ENCODE data around the gene EFNA5.

The EFNA5 gene

DNA sequence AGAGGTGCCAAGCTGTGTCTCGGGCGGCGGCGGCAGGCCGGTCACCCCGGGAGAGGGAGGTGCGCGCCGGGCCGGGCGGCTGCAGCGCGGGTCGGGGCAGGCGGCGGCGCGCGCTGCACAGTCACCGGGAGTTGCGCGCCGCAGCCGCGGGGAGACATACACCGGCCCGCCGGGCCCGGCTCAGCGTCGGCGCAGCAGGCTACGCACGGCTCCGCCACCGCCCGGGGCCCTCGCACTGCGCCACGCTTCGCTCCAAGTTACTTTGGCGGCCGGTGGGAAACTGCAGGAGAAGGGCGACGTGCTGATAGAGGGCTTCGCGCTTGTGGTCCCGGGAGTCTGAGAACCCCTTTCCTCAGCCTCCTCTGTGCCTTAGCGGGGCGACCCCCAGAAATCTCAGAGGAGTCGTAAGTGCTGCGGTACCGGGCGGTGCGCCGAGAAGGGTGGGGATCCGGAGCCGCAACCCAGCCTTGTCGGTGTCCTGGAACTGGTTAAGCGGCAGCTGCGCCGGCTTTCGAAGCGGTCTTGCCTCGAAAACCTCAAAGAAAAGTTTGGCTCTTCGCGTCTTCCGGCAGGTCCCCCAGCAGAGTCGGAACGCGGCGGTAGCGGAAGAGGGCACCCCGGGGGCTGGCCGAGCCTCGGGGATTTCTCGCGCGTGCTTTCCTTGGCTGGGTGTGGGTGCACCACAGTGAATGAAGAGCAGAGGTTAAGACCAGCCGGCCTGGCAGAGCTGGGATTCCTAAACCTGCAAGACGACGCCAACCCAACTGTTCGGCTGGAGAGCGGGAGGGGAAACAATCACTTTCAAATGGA, at the start of gene EFNA5:
EFNA5 (minus strand) TSS at position 6 of the 810 bp plus-strand sequence.
- H3K36me3 ChIP-seq (ENCODE audit: insufficient read depth, low read length) = no peaks in the 10 kb centered on the region
- peak within 1 kb of the TSS; percentile 75 for H2AFZ ChIP-seq (ENCODE audit: low read length, unreplicated experiment)
- H3K27ac ChIP-seq (ENCODE audit: low read depth, low read length) = peak within 1 kb of the TSS; percentile 64
- H3K4me1 ChIP-seq (ENCODE audit: control insufficient read depth, insufficient read depth, low read length, unreplicated experiment) = peaks cover 25% of the 10 kb centered on the region
- peaks cover 52% of the 10 kb centered on the region for H3K79me2 ChIP-seq (ENCODE audit: control insufficient read depth, insufficient read depth, low read length, unreplicated experiment)
- peak within 1 kb of the TSS; percentile 81 for H3K4me3 ChIP-seq (ENCODE audit: low read depth, low read length)
- H3K27me3 ChIP-seq (ENCODE audit: insufficient read depth, low read length) = no peaks in the 10 kb centered on the region

DNA sequence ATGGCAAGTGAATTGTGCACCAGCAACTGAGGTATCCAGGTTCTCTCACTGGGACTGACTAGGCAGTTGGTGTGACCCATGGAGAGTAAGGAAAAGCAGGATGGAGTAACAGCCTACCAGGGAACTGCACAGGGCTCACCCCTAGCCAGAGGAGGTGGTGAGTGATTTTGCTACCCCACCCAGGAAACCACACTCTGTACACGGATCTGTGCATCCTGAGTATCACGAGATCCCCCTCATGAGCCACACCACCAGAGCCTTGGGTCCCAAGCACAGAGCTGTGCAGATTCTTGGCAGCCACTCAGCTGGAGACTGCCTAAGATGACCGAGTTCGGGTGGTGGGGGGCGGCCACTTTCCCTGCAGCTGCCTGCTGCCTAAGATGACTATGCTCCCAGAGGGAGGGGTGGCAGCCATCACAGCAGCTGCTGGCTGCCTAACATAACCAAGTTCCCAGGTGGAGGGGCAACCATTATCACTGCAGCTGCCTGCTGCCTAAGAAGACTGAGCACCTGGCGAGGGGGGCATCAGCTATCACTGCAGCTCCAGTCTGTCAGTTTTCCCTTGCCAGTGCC, 48.4 kb upstream of the EFNA5 start:
- H3K36me3 ChIP-seq (ENCODE audit: insufficient read depth, low read length) = no peaks in the 10 kb centered on the region
- H3K4me3 ChIP-seq (ENCODE audit: low read depth, low read length) = no peak overlapping the region
- H2AFZ ChIP-seq (ENCODE audit: low read length, unreplicated experiment) = no peak overlapping the region
- H3K4me1 ChIP-seq (ENCODE audit: control insufficient read depth, insufficient read depth, low read length, unreplicated experiment) = no peaks in the 10 kb centered on the region
- no peak overlapping the region for H3K27ac ChIP-seq (ENCODE audit: low read depth, low read length)
- no peaks in the 10 kb centered on the region for H3K27me3 ChIP-seq (ENCODE audit: insufficient read depth, low read length)
- no peaks in the 10 kb centered on the region for H3K79me2 ChIP-seq (ENCODE audit: control insufficient read depth, insufficient read depth, low read length, unreplicated experiment)

DNA sequence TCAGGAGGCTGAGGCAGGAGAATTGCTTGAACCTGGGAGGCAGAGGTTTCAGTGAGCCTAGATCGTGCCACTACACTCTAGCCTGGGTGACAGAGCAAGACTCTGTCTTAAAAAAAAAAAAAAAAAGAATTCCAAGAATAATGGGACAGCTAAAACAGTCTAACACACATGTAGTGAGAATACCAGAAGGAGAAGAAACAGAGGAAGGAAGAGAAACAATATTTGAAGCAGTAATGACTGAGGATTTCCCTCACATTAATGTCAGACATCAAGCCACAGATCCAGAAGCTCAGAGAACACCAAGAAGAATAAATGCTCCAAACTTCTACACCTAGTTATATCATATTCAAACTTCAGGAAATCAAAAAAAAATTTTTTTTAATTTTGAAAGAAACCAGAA, 47.1 kb upstream of the EFNA5 start:
- Histone ChIP-seq H3K36me3 (ENCODE audit: insufficient read depth, low read length) (no peaks in the 10 kb centered on the region), H3K27ac (ENCODE audit: low read depth, low read length) (no peak overlapping the region)

DNA sequence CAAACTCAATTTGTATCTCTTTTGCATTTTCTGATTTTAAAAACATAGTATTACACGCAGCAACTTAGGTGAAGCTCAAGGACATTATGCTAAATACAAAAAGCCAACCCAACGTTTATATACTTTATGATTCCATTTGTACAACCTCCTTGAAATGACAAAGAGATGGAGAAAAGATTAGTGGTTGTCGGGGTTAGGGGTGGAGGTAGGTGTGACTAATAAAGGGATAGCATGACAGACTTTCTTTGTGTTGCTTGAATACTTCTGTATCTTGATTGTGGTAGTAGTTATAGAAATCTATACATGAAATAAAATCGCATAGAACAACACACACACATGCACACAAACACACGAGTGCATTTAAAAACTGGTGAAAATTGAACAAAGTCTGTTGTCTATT, 42.5 kb upstream of the EFNA5 start:
- H3K36me3 ChIP-seq (ENCODE audit: insufficient read depth, low read length) = no peaks in the 10 kb centered on the region

More for the DNA sequence above, 47.1 kb upstream of the EFNA5 start:
- Histone ChIP-seq H3K4me3 (ENCODE audit: low read depth, low read length) (no peak overlapping the region), H3K79me2 (ENCODE audit: control insufficient read depth, insufficient read depth, low read length, unreplicated experiment) (no peaks in the 10 kb centered on the region), H3K4me1 (ENCODE audit: control insufficient read depth, insufficient read depth, low read length, unreplicated experiment) (no peaks in the 10 kb centered on the region), H2AFZ (ENCODE audit: low read length, unreplicated experiment) (no peak overlapping the region), H3K27me3 (ENCODE audit: insufficient read depth, low read length) (no peaks in the 10 kb centered on the region)

GRCh38 chr5:107712359-107712870, 41.7 kb upstream of the EFNA5 start:
- H3K36me3 ChIP-seq (ENCODE audit: insufficient read depth, low read length) = no peaks in the 10 kb centered on the region
- H3K79me2 ChIP-seq (ENCODE audit: control insufficient read depth, insufficient read depth, low read length, unreplicated experiment) = no peaks in the 10 kb centered on the region
- no peak overlapping the region for H2AFZ ChIP-seq (ENCODE audit: low read length, unreplicated experiment)
- no peaks in the 10 kb centered on the region for H3K27me3 ChIP-seq (ENCODE audit: insufficient read depth, low read length)
- no peak overlapping the region for H3K27ac ChIP-seq (ENCODE audit: low read depth, low read length)
- no peaks in the 10 kb centered on the region for H3K4me1 ChIP-seq (ENCODE audit: control insufficient read depth, insufficient read depth, low read length, unreplicated experiment)
- no peak overlapping the region for H3K4me3 ChIP-seq (ENCODE audit: low read depth, low read length)

More for the DNA sequence above, 42.5 kb upstream of the EFNA5 start:
- no peaks in the 10 kb centered on the region for H3K27me3 ChIP-seq (ENCODE audit: insufficient read depth, low read length)
- no peak overlapping the region for H2AFZ ChIP-seq (ENCODE audit: low read length, unreplicated experiment)
- no peaks in the 10 kb centered on the region for H3K79me2 ChIP-seq (ENCODE audit: control insufficient read depth, insufficient read depth, low read length, unreplicated experiment)
- no peak overlapping the region for H3K4me3 ChIP-seq (ENCODE audit: low read depth, low read length)
- no peaks in the 10 kb centered on the region for H3K4me1 ChIP-seq (ENCODE audit: control insufficient read depth, insufficient read depth, low read length, unreplicated experiment)
- no peak overlapping the region for H3K27ac ChIP-seq (ENCODE audit: low read depth, low read length)

GRCh38 chr5:107705402-107706014, 34.8 kb upstream of the EFNA5 start:
- H2AFZ ChIP-seq (ENCODE audit: low read length, unreplicated experiment) = peak overlapping the region; percentile 95
- no peaks in the 10 kb centered on the region for H3K79me2 ChIP-seq (ENCODE audit: control insufficient read depth, insufficient read depth, low read length, unreplicated experiment)
- no peaks in the 10 kb centered on the region for H3K27me3 ChIP-seq (ENCODE audit: insufficient read depth, low read length)
- no peaks in the 10 kb centered on the region for H3K36me3 ChIP-seq (ENCODE audit: insufficient read depth, low read length)
- peaks cover 8% of the 10 kb centered on the region for H3K4me1 ChIP-seq (ENCODE audit: control insufficient read depth, insufficient read depth, low read length, unreplicated experiment)
- H3K4me3 ChIP-seq (ENCODE audit: low read depth, low read length) = peak overlapping the region; percentile 61
- peak overlapping the region; percentile 13; the same call in 1 of the 2 replicates for H3K27ac ChIP-seq (ENCODE audit: low read depth, low read length)

DNA sequence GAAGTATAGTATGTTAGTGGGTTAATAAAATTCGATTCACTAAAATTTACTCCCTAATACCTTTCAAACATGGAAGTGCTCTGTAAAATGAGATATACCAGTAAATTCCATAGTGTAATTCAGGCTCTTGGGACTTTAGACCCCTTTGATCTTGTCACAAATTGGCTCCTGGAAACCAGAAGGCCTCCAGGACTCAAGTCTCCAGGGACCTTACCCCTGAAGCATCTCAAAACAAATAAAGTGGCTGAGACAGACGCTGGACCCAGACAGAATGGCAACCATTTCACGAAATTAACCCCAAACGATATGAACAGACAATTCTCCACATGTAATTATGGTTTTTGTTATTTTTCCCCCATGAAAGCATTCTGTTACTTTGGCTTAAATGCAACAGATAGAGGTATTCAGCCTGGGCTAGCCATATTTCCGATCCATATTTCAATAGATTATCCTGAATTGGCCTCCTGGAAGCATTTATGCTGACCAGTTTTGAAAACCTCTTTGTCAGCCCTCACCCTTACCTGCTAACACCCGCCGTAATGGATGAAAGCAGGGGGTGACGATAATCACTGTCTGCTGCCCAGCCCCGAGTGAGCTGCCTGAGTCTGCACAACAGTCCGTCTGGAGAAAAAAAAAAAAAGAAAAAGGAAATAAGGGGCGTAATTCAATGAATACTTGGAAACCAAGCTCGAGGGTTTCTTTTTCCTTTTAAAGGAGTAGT, 34.1 kb upstream of the EFNA5 start:
- Histone ChIP-seq H3K4me3 (ENCODE audit: low read depth, low read length) (peak overlapping the region; percentile 61), H2AFZ (ENCODE audit: low read length, unreplicated experiment) (peak overlapping the region; percentile 95), H3K36me3 (ENCODE audit: insufficient read depth, low read length) (no peaks in the 10 kb centered on the region), H3K27me3 (ENCODE audit: insufficient read depth, low read length) (no peaks in the 10 kb centered on the region), H3K79me2 (ENCODE audit: control insufficient read depth, insufficient read depth, low read length, unreplicated experiment) (no peaks in the 10 kb centered on the region), H3K27ac (ENCODE audit: low read depth, low read length) (peak overlapping the region; percentile 13; the same call in 1 of the 2 replicates), H3K4me1 (ENCODE audit: control insufficient read depth, insufficient read depth, low read length, unreplicated experiment) (peaks cover 8% of the 10 kb centered on the region)

GRCh38 chr5:107700481-107700880, 29.7 kb upstream of the EFNA5 start:
- Histone ChIP-seq H2AFZ (ENCODE audit: low read length, unreplicated experiment) (no peak overlapping the region), H3K79me2 (ENCODE audit: control insufficient read depth, insufficient read depth, low read length, unreplicated experiment) (no peaks in the 10 kb centered on the region), H3K4me1 (ENCODE audit: control insufficient read depth, insufficient read depth, low read length, unreplicated experiment) (peaks cover 8% of the 10 kb centered on the region), H3K27ac (ENCODE audit: low read depth, low read length) (no peak overlapping the region), H3K36me3 (ENCODE audit: insufficient read depth, low read length) (no peaks in the 10 kb centered on the region), H3K4me3 (ENCODE audit: low read depth, low read length) (no peak overlapping the region), H3K27me3 (ENCODE audit: insufficient read depth, low read length) (no peaks in the 10 kb centered on the region)

- Histone ChIP-seq H3K27ac (ENCODE audit: low read depth, low read length) (no peak overlapping the region), H3K79me2 (ENCODE audit: control insufficient read depth, insufficient read depth, low read length, unreplicated experiment) (no peaks in the 10 kb centered on the region), H3K4me3 (ENCODE audit: low read depth, low read length) (no peak overlapping the region), H3K4me1 (ENCODE audit: control insufficient read depth, insufficient read depth, low read length, unreplicated experiment) (peaks cover under 1% of the 10 kb centered on the region), H3K36me3 (ENCODE audit: insufficient read depth, low read length) (no peaks in the 10 kb centered on the region), H2AFZ (ENCODE audit: low read length, unreplicated experiment) (no peak overlapping the region), H3K27me3 (ENCODE audit: insufficient read depth, low read length) (no peaks in the 10 kb centered on the region)
These were observed 28.7 kb upstream of the EFNA5 start for GRCh38 chr5:107699425-107699824.

- no peaks in the 10 kb centered on the region for H3K27me3 ChIP-seq (ENCODE audit: insufficient read depth, low read length)
- H3K27ac ChIP-seq (ENCODE audit: low read depth, low read length) = no peak overlapping the region
- H3K4me1 ChIP-seq (ENCODE audit: control insufficient read depth, insufficient read depth, low read length, unreplicated experiment) = no peaks in the 10 kb centered on the region
- H3K36me3 ChIP-seq (ENCODE audit: insufficient read depth, low read length) = no peaks in the 10 kb centered on the region
- no peaks in the 10 kb centered on the region for H3K79me2 ChIP-seq (ENCODE audit: control insufficient read depth, insufficient read depth, low read length, unreplicated experiment)
- no peak overlapping the region for H2AFZ ChIP-seq (ENCODE audit: low read length, unreplicated experiment)
- no peak overlapping the region for H3K4me3 ChIP-seq (ENCODE audit: low read depth, low read length)
These were observed 27.5 kb upstream of the EFNA5 start for GRCh38 chr5:107698286-107698685.

Data from ACC112 (cell line).